Spleen (tissue), 7 donors: ENCODE measurements around the gene CNKSR3.

Source experiments
- POLR2A ChIP-seq, 3 donors: fragments of 450-650 bp; IDR thresholded peaks; one replicate each; pipeline ENCODE4 v1.5.1; 2017; ENCODE audit warnings: antibody characterized with exemption in 3 of 3, mild to moderate bottlenecking in 1 of 3
- POLR2AphosphoS5 ChIP-seq, 3 donors: sonication (generic); formaldehyde crosslinking; IDR thresholded peaks; one replicate each; pipeline ENCODE4 v1.5.1; 2017; ENCODE audit warnings: antibody characterized with exemption in 3 of 3
- TF ChIP-seq, protein P1 (sequence below), 11 experiments: fragments of 200-600 bp in 7 of 11; fragments of 450-650 bp in 4 of 11; sonication (generic) in 4 of 11; IDR thresholded peaks in 8 of 11; conservative IDR thresholded peaks in 3 of 11; 1 replicate in 7 of 11; 2 replicates in 4 of 11; pipeline versions ENCODE4 v1.4.0 to v1.8.0; 2016 to 2021; ENCODE audit warnings: antibody characterized with exemption in 11 of 11, inconsistent platforms in 4 of 11, mild to moderate bottlenecking in 1 of 11
- donor health status: DM: no; HTN: no; CAD: no; lungs with moderate emphysema.
- donor health status: DM: no; HTN: no; CAD: no.
- donor health status: DM: no; HTN: no; CAD: no.

DNA sequence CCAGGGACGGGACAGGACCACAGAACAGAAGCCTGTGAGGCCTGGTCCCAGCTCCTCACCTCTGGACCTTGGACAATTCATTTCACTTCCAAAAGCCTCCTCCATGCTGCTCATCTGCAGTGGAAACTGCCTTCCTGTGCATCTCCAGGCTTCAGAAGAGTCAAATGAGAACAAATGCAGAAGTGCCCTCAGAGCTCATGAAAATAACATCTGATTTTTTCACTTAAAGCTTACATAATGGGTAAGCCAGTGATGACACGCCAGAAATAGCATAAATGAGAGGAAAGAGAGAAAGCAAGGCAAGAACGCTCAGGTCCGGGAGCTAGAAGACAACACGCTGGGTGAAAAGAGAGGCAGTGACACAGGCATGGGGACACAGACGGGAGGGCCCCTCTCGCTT, 7.9 kb downstream of the CNKSR3 start:
- TF ChIP-seq POLR2AphosphoS5 (IDR thresholded peaks at IDR 0.05) (no peak), POLR2A (IDR thresholded peaks at IDR 0.05) (no peak)
- TF ChIP-seq, protein P1, sequence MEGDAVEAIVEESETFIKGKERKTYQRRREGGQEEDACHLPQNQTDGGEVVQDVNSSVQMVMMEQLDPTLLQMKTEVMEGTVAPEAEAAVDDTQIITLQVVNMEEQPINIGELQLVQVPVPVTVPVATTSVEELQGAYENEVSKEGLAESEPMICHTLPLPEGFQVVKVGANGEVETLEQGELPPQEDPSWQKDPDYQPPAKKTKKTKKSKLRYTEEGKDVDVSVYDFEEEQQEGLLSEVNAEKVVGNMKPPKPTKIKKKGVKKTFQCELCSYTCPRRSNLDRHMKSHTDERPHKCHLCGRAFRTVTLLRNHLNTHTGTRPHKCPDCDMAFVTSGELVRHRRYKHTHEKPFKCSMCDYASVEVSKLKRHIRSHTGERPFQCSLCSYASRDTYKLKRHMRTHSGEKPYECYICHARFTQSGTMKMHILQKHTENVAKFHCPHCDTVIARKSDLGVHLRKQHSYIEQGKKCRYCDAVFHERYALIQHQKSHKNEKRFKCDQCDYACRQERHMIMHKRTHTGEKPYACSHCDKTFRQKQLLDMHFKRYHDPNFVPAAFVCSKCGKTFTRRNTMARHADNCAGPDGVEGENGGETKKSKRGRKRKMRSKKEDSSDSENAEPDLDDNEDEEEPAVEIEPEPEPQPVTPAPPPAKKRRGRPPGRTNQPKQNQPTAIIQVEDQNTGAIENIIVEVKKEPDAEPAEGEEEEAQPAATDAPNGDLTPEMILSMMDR (IDR thresholded peaks at IDR 0.05 in 8 of 11, conservative IDR thresholded peaks at IDR 0.05 in 3 of 11) = no peak
